HG03066 (cell line): ENCODE data around the gene MSH2.

Experiments
- ATAC-seq: cut with Tn5 transposase; IDR thresholded peaks from one replicate; pipeline ENCODE4 v1.9.1; 2021; ENCODE audit warnings: low read depth; ENCODE audit not compliant: unreplicated experiment

MSH2 gene

DNA sequence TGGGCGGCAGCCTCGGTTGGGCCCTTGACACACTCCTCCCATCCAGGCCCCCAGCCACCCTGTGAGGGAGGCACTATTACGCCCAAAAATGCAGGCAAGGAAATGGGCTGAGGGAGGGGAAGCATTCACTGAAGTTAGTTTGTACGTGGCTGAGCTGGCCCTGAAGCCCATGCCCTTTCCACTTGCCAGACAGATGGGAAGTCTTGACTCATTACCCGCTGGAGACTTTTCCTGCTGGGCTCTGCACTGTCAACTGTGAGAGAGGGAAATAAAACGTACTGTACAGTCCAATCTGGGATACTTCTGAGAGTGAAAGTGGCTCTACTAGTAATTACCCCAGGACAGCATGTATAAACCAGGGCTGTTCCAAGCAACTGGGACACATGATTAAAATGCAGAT, 125.9 kb downstream of the MSH2 start:
- no peak for ATAC-seq

DNA sequence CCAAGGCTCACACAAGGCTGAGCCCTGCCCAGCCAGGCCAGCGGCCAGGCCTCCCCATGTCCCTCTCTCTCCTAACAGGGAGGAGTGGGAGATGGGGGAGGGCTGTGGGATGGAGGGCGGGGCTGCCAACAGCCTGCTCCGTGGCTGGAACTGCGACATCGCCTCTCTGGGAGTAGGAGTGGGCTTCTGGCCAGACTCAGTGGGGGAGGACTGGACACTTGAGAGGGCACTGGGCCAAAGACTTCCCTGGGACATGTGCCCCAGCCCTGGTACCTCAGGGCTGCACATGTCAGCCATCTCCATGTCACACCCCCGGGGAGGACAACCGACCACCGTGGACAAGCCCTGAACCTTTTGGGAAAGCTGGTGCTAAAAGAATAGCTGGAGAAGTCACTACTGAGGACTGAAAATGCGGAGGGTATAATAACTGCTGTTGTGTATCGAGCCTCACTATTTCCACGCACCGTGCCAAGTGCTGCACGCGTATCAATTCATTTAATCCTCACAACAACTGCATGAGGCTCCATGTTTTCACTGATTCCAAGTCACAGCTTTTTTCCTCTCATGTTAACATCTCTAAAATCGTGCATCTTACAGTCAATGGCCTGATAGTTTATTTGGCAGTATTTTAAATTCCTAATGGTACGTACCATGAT, 127.3 kb downstream of the MSH2 start:
- no peak for ATAC-seq

DNA sequence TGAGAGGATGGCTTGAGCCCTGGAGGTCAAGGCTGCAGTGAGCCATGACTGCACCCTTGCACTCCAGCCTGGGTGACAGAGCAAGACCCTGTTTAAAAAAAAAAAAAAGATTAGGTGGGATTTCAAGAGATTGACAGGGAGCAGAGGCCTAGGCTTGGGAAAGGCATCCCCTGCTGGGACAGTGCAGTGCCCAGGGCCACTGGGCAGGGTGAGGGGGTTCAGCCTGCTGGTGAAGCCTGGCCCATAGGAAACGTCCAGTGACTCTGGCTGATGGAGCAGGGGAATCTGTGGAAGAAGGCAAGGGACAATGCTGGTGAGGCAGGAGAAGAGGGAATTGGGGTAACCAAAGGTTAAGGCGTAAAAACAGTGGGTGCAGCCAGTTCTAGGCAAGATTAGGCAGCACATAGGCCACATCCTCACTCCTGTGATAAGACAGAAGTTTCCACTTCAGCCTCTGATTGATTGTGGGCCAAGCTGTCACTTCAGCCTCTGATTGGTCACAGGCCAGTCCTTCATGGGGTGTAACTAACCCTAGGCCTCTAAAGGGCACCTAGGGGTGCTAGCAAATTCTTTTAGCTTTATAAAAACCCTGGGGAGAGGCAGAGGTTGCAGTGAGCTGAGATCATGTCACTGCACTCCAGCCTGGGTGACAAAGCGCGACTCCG, 128.6 kb downstream of the MSH2 start:
- no peak for ATAC-seq
